Bronchial epithelial cell (primary cell): ENCODE data around the gene CCDC141. TPM values are rescaled to one million over a fixed set of nuclear protein-coding genes. Genes with fewer than 3 reads are reported as not detected.

Source experiments
- DNase-seq: peaks from one replicate; pipeline ENCODE4 v3.0.0-alpha.2; 2010; ENCODE audit warnings: low read depth
- FAIRE-seq: peaks from 2 replicates; lab custom pipeline; 2011; peaks lifted over from hg19 to GRCh38; lab: Jason Lieb, UNC
- H3K27me3 ChIP-seq: 2 replicates; pipeline ENCODE4 v1.5.1; 2011; ENCODE audit warnings: low read length; ENCODE audit not compliant: control insufficient read depth, insufficient read depth
- H3K36me3 ChIP-seq: 2 replicates; pipeline ENCODE4 v1.5.1; 2011; ENCODE audit warnings: low read length; ENCODE audit not compliant: control insufficient read depth, insufficient read depth
- H3K4me3 ChIP-seq: 2 replicates; pipeline ENCODE4 v1.5.1; 2011; ENCODE audit warnings: mild to moderate bottlenecking, low read depth, low read length, control low read depth
- CTCF ChIP-seq: IDR thresholded peaks from 2 replicates; pipeline ENCODE4 v1.5.1; 2011; ENCODE audit warnings: mild to moderate bottlenecking, moderate library complexity, low read length, control low read depth, inconsistent platforms; ENCODE audit not compliant: insufficient read depth, severe bottlenecking
- total RNA-seq: library from RNA; depleted of rRNA; stranded (reverse); fragments of >200 nt; gene quantifications from 2 replicates; pipeline ENCODE4 v1.2.1, GENCODE V29; 2014

CCDC141 gene
- total RNA-seq, 1 donor from 2014 or later: not detected

GRCh38 chr2:178865999-178866398 is 183.9 kb downstream of the CCDC141 start:
- FAIRE-seq (no peak), DNase-seq (no peak)
- TF ChIP-seq CTCF: no peak
- no peaks in the 10 kb centered on the region for H3K27me3 ChIP-seq
- H3K36me3 ChIP-seq: no peaks in the 10 kb centered on the region
- no peak overlapping the region for H3K4me3 ChIP-seq

GRCh38 chr2:178865146-178865936 is 184.6 kb downstream of the CCDC141 start:
- no peak overlapping the region for H3K4me3 ChIP-seq
- H3K27me3 ChIP-seq: no peaks in the 10 kb centered on the region
- FAIRE-seq (no peak), DNase-seq (peak; percentile 53)
- no peak for TF ChIP-seq CTCF
- no peaks in the 10 kb centered on the region for H3K36me3 ChIP-seq

GRCh38 chr2:178863856-178864620 is 185.9 kb downstream of the CCDC141 start:
- no peak overlapping the region for H3K4me3 ChIP-seq
- no peak for TF ChIP-seq CTCF
- FAIRE-seq: peak; percentile 60
- H3K27me3 ChIP-seq: no peaks in the 10 kb centered on the region
- peak; percentile 31 for DNase-seq
- H3K36me3 ChIP-seq: no peaks in the 10 kb centered on the region

- no peak for DNase-seq
- no peak overlapping the region for H3K4me3 ChIP-seq
- no peak for TF ChIP-seq CTCF
- no peak for FAIRE-seq
- no peaks in the 10 kb centered on the region for H3K36me3 ChIP-seq
- H3K27me3 ChIP-seq: no peaks in the 10 kb centered on the region
These were observed 186.6 kb downstream of the CCDC141 start for GRCh38 chr2:178863130-178863855.

- TF ChIP-seq CTCF: no peak
- H3K27me3 ChIP-seq: no peaks in the 10 kb centered on the region
- no peak for DNase-seq
- FAIRE-seq: no peak
- H3K4me3 ChIP-seq: no peak overlapping the region
- H3K36me3 ChIP-seq: no peaks in the 10 kb centered on the region
These were observed 189.4 kb downstream of the CCDC141 start for GRCh38 chr2:178860551-178860950.
